GM12878 (cell line): ENCODE data around the gene LRRC45. TPM values are rescaled to one million over a fixed set of nuclear protein-coding genes. Genes with fewer than 3 reads are reported as not detected.

Experiments used
- ATAC-seq: fragments of 200-7000 bp; cut with Tn5 transposase; 3 replicates; pipeline ENCODE4 v1.9.1; 2020; ENCODE audit warnings: mild to moderate bottlenecking, moderate library complexity
- BruUV-seq: library from RNA; stranded (reverse); fragments of 400-500 nt; replicated peaks from 2 replicates; lab custom pipeline; 2021; lab: Mats Ljungman, UMichigan
- CTCF ChIA-PET: fragments of 300-600 bp; sonication (Branson Sonifier 250); formaldehyde crosslinking; extraction: SDS; loops from one replicate; lab custom pipeline; 2021; ENCODE audit warnings: inconsistent platforms; lab: Yijun Ruan, JAX
- POLR2A ChIA-PET: fragments of 350-600 bp; formaldehyde crosslinking; extraction: SDS; loops from one replicate; lab custom pipeline; 2021; ENCODE audit warnings: inconsistent platforms; lab: Charles Lee
- RAD21 ChIA-PET: fragments of 300-600 bp; sonication (Branson Sonifier 250); formaldehyde crosslinking; loops from one replicate; lab custom pipeline; 2023; ENCODE audit warnings: antibody characterized with exemption; ENCODE audit not compliant: unreplicated experiment; lab: Charles Lee
- SMC1A ChIA-PET: fragments of 300-600 bp; sonication (Branson Sonifier 250); formaldehyde crosslinking; loops from one replicate; lab custom pipeline; 2023; ENCODE audit not compliant: unreplicated experiment, uncharacterized antibody; lab: Charles Lee
- DNase-seq: peaks from one replicate; pipeline ENCODE4 v3.0.0-alpha.2; 2011; ENCODE audit warnings: low read depth, low spot score
- FAIRE-seq: peaks from 3 replicates; lab custom pipeline; 2011; peaks lifted over from hg19 to GRCh38; lab: Jason Lieb, UNC
- H2AFZ ChIP-seq: 2 replicates; pipeline ENCODE4 v1.6.0; 2011; ENCODE audit warnings: low read depth, low read length, control low read depth; ENCODE audit not compliant: control insufficient read depth
- H3K27ac ChIP-seq: 2 replicates; pipeline ENCODE4 v1.5.1; 2011; ENCODE audit warnings: control low read depth; ENCODE audit not compliant: control insufficient read depth, insufficient read depth
- H3K27me3 ChIP-seq, 2 experiments: replicated peaks in 1 of 2; 2 replicates each; pipeline versions ENCODE4 v1.6.0 to v1.6.1; 2011; ENCODE audit warnings: low read length in 1 of 2; ENCODE audit not compliant: control insufficient read depth in 2 of 2, insufficient read depth in 2 of 2
- H3K36me3 ChIP-seq, 2 experiments: 2 replicates each; pipeline ENCODE4 v1.5.1; 2011; ENCODE audit warnings: low read length in 1 of 2; ENCODE audit not compliant: control insufficient read depth in 2 of 2, insufficient read depth in 2 of 2
- H3K4me1 ChIP-seq: 2 replicates; pipeline ENCODE4 v1.6.1; 2011; ENCODE audit warnings: mild to moderate bottlenecking, low read length, moderate library complexity, mixed read lengths; ENCODE audit not compliant: control insufficient read depth, insufficient read depth
- H3K4me2 ChIP-seq: 2 replicates; pipeline ENCODE4 v1.6.0; 2011; ENCODE audit warnings: control low read depth; ENCODE audit not compliant: control insufficient read depth, insufficient read depth
- H3K4me3 ChIP-seq: fragments of 200-600 bp; sonication (generic); 2 replicates; pipeline ENCODE4 v1.5.1; 2016
- H3K79me2 ChIP-seq: 2 replicates; pipeline ENCODE4 v1.6.0; 2011; ENCODE audit warnings: low read length; ENCODE audit not compliant: control insufficient read depth, insufficient read depth
- H3K9ac ChIP-seq: 2 replicates; pipeline ENCODE4 v1.8.0; 2011; ENCODE audit warnings: low read length, control low read depth, mixed read lengths; ENCODE audit not compliant: control insufficient read depth, insufficient read depth
- H3K9me3 ChIP-seq: replicated peaks from 3 replicates; pipeline ENCODE4 v1.5.1; 2011; ENCODE audit warnings: mild to moderate bottlenecking, low read length; ENCODE audit not compliant: control insufficient read depth, insufficient read depth
- H4K20me1 ChIP-seq: 2 replicates; pipeline ENCODE4 v1.6.0; 2011; ENCODE audit not compliant: control insufficient read depth, insufficient read depth
- HDGF ChIP-seq: fragments of 450-650 bp; IDR thresholded peaks from 2 replicates; pipeline ENCODE4 v1.6.1; 2016; ENCODE audit warnings: antibody characterized with exemption
- ZNF24 ChIP-seq: fragments of 450-650 bp; IDR thresholded peaks from 2 replicates; pipeline ENCODE4 v1.6.1; 2017; ENCODE audit warnings: antibody characterized with exemption, mild to moderate bottlenecking
- WGBS: methylation state at CpG from one replicate; pipeline ENCODE4 v1.1.6; 2016; ENCODE audit warnings: low lambda C conversion rate; ENCODE audit not compliant: insufficient replicate concordance, insufficient coverage; ENCODE audit errors: missing lambda C conversion rate; 5-methylcytosine and 5-hydroxymethylcytosine counted together
- in situ Hi-C: fragments of 300-500 bp; cut with MboI; formaldehyde crosslinking; loops from 9 replicates; pipeline ENCODE4 v1.14.3; 2018; ENCODE audit warnings: mixed read lengths
- intact Hi-C: fragments of 100-400 bp; cut with micrococcal nuclease; formaldehyde crosslinking; loops from one replicate; pipeline ENCODE4 v1.14.2; 2022; ENCODE audit not compliant: unreplicated experiment
- polyA plus RNA-seq, 11 experiments: library from polyadenylated mRNA; depleted of rRNA in 4 of 11; unstranded in 6 of 11; stranded (reverse) in 5 of 11; fragments of >200 nt; fragmentation: Nextera tagmentation in 4 of 11; fragmentation: Illumina TruSeq in 1 of 11; extraction: Ambion mirVana in 4 of 11; extraction: Trizol in 1 of 11; gene quantifications; 1 replicate in 1 of 11; 2 replicates in 10 of 11; pipeline versions ENCODE4 v1.2.1 to v1.2.3, GENCODE V29; 2011 to 2016; ENCODE audit warnings: inconsistent platforms in 2 of 11, missing spikeins in 2 of 11, low read depth in 1 of 11
- total RNA-seq, 4 experiments: library from RNA; depleted of rRNA in 3 of 4; stranded (reverse); fragments of >200 nt in 3 of 4; fragmentation: Illumina TruSeq in 1 of 4; extraction: Trizol in 1 of 4; gene quantifications; 2 replicates each; pipeline versions ENCODE4 v1.2.1 to v1.2.3, GENCODE V29; 2013 to 2021
- TF ChIP-seq, protein P1 (sequence below): fragments of 450-650 bp; IDR thresholded peaks from 2 replicates; pipeline ENCODE4 v1.6.1; 2016; ENCODE audit warnings: mild to moderate bottlenecking

The LRRC45 gene
- total and polyA plus RNA-seq, 10 of the 15 experiments (the other 5 are each of a cell fraction or from before 2014, with no cell fraction given): 0.03 to 27.7 (median 10.4) TPM

DNA sequence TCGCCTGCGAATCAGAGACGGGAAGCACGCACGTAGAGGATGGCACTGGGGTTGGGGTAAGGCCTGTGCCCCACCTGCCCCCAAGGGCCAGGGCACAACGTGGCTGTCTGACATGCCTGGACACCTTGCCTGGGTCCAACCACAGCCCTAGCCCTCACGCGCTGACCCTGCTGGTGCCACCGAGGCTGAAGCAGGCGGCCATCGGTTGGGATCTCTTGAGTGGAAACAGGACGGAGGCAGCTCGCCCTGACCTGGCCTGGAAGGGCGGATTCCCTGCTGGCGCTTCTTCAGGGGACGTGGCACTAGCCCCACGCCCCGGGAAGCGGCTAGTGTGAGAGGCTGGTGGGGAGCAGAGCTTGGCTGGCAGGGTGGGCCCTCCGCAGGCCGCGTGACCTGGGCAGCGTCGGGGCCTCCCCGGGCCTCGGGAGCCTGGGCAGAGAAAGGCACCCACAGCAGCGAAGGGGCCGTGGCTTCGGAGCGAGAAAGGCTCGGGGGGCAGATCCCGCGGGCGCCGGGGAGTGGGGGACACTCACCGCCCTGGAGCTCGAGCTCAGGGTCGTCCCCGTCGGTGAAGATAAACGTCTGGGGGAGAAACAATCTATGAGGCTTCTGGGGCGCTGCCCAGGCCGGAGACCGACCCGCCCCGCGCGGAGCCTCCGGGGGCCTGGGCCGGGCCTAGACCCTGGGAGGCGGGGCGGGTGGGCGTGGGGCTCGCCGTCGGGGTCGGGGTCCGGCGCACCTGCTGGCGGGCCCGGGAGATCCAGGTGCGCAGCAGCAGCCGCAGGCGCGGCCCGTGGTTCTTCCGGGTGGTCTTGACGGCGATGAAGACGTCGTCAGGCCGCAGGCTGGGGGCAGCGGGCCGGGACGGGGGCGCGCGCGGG lies 27.9 kb downstream of the LRRC45 start:
- CTCF ChIA-PET: interaction anchor here (0.6 to 1.7 kb wide), 4 partner anchors 12 to 282 kb away, joined by 3 to 7 read pairs (median 4); partner anchors contain the start of gene DCXR
- intact Hi-C loops (loop anchor here (5.0 kb wide), 1 partner anchor 46 kb away; the partner anchor contains the start of gene FASN), in situ Hi-C loops (no loop called here)
- Histone ChIP-seq H3K4me2 (peak overlapping the region; percentile 90), H3K4me1 (peaks cover 4% of the 10 kb centered on the region), H3K27me3 (no peaks in the 10 kb centered on the region), H4K20me1 (no peaks in the 10 kb centered on the region), H3K9ac (peak overlapping the region; percentile 47; the same call in 1 of the 2 replicates), H3K36me3 (peaks cover 0 to 7% of the 10 kb centered on the region in 2 experiments; a peak in 3 of 4 replicates), H3K79me2 (peaks cover 14% of the 10 kb centered on the region), H2AFZ (peak overlapping the region; percentile 34), H3K27ac (no peak overlapping the region), H3K4me3 (peak overlapping the region; percentile 71), H3K9me3 (no peaks in the 10 kb centered on the region)
- TF ChIP-seq, protein P1, sequence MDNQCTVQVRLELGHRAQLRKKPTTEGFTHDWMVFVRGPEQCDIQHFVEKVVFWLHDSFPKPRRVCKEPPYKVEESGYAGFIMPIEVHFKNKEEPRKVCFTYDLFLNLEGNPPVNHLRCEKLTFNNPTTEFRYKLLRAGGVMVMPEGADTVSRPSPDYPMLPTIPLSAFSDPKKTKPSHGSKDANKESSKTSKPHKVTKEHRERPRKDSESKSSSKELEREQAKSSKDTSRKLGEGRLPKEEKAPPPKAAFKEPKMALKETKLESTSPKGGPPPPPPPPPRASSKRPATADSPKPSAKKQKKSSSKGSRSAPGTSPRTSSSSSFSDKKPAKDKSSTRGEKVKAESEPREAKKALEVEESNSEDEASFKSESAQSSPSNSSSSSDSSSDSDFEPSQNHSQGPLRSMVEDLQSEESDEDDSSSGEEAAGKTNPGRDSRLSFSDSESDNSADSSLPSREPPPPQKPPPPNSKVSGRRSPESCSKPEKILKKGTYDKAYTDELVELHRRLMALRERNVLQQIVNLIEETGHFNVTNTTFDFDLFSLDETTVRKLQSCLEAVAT: peak; percentile 71; the same call in 1 of the 2 replicates
- TF ChIP-seq HDGF (0 out of 2 replicates have a peak, but pooled peaks have one; percentile 17), ZNF24 (no peak)
- SMC1A ChIA-PET: interaction anchor here (1.2 kb wide), 1 partner anchor 28 kb away, joined by 4 read pairs; the partner anchor contains the start of genes CENPX and LRRC45
- RAD21 ChIA-PET: interaction anchor here (1.3 kb wide), 1 partner anchor 13 kb away, joined by 4 read pairs; the partner anchor contains the start of gene DCXR
- 50% methylated on average over 36 of the region's 79 CpGs for WGBS
- DNase-seq (no peak), ATAC-seq (peak; percentile 22), FAIRE-seq (no peak)
- POLR2A ChIA-PET: interaction anchor here (1.3 to 1.5 kb wide), 2 partner anchors 21 to 28 kb away, joined by 3 read pairs; partner anchors contain the start of genes CENPX and LRRC45
- no TSS peak for BruUV-seq
